Stimulated activated CD8-positive, alpha-beta memory T cell treated with anti-CD3 and anti-CD28 coated beads, Interleukin-12 subunit alpha, Interleukin-12 subunit beta, amount 100 ng/mL, for 4 hours (primary cell): ENCODE data around the gene KLHL2.

ENCODE experiments used
- DNase-seq: peaks from one replicate; pipeline ENCODE4 v3.0.0-alpha.2; 2020; ENCODE audit warnings: low read depth

KLHL2 gene

GRCh38 chr4:165369522-165369921, 162.2 kb downstream of the KLHL2 start:
- no peak for DNase-seq

- no peak for DNase-seq
These were observed 163.2 kb downstream of the KLHL2 start for GRCh38 chr4:165370530-165370929.
